MCF 10A (cell line): ENCODE data around the gene KDM4E. TPM values are rescaled to one million over a fixed set of nuclear protein-coding genes. Genes with fewer than 3 reads are reported as not detected.

Source experiments
- BruUV-seq: library from RNA; stranded (reverse); fragments of 400-500 nt; replicated peaks from 2 replicates; lab custom pipeline; 2021; lab: Mats Ljungman, UMichigan
- CTCF ChIA-PET: fragments of 300-600 bp; sonication (Branson Sonifier 250); formaldehyde crosslinking; extraction: SDS; loops from one replicate; lab custom pipeline; 2021; ENCODE audit warnings: antibody characterized with exemption, inconsistent platforms; lab: Yijun Ruan, JAX
- POLR2A ChIA-PET: fragments of 300-600, 350-650 bp; sonication (Branson Sonifier 250); formaldehyde crosslinking; extraction: SDS; loops from one replicate; lab custom pipeline; 2020; ENCODE audit warnings: antibody characterized with exemption, inconsistent platforms; lab: Yijun Ruan, JAX
- DNase-seq: peaks from one replicate; pipeline ENCODE4 v3.0.0-alpha.2; 2018; ENCODE audit not compliant: unreplicated experiment
- H3K27ac Mint-ChIP-seq: one replicate; pipeline ENCODE4 v1.8.0; 2022; ENCODE audit warnings: mild to moderate bottlenecking, low read depth, mixed read lengths; ENCODE audit not compliant: unreplicated experiment
- H3K27me3 Mint-ChIP-seq: one replicate; pipeline ENCODE4 v1.8.0; 2022; ENCODE audit warnings: mixed read lengths; ENCODE audit not compliant: insufficient read depth, unreplicated experiment
- H3K36me3 Mint-ChIP-seq: one replicate; pipeline ENCODE4 v1.8.0; 2022; ENCODE audit warnings: mild to moderate bottlenecking, moderate library complexity, mixed read lengths; ENCODE audit not compliant: insufficient read depth, unreplicated experiment
- H3K4me1 Mint-ChIP-seq: one replicate; pipeline ENCODE4 v1.8.0; 2022; ENCODE audit warnings: mixed read lengths; ENCODE audit not compliant: insufficient read depth, unreplicated experiment
- H3K4me3 Mint-ChIP-seq: one replicate; pipeline ENCODE4 v1.8.0; 2022; ENCODE audit warnings: mild to moderate bottlenecking, moderate library complexity, mixed read lengths; ENCODE audit not compliant: unreplicated experiment
- H3K9me3 Mint-ChIP-seq: one replicate; pipeline ENCODE4 v1.8.0; 2022; ENCODE audit warnings: mixed read lengths; ENCODE audit not compliant: unreplicated experiment
- intact Hi-C: fragments of 100-400 bp; cut with micrococcal nuclease; formaldehyde crosslinking; loops from 2 replicates; pipeline ENCODE4 v1.14.1; 2022
- total RNA-seq: library from RNA; stranded (reverse); gene quantifications from 2 replicates; pipeline ENCODE4 v1.2.3, GENCODE V29; 2022
- TF ChIP-seq, protein P1 (sequence below): fragments of 200-600 bp; IDR thresholded peaks from one replicate; pipeline ENCODE4 v1.8.0; 2022; ENCODE audit warnings: antibody characterized with exemption, mild to moderate bottlenecking; ENCODE audit not compliant: unreplicated experiment

The KDM4E gene
- total RNA-seq, 1 experiment from 2014 or later: not detected

GRCh38 chr11:95050595-95051202 lies 25.6 kb downstream of the KDM4E start:
- no TSS peak for BruUV-seq

DNA sequence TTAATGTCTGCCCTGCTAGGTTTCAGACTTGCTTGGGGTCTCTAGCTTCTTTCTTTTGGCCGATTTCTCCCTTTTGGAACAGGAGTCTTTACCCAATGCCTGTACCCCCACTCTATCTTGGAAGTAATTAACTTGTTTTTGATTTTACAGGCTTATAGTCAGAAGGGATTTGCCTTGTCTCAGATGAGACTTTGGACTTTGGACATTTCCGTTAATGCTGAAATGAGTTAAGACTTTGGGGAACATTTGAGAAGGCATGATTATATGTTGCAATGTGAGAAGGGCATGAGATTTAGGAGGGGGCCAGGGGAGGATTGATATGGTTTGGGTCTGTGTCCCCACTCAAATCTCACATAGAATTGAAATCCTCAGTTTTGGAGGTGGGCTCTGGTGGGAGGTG lies 29.3 kb downstream of the KDM4E start:
- TF ChIP-seq, protein P1, sequence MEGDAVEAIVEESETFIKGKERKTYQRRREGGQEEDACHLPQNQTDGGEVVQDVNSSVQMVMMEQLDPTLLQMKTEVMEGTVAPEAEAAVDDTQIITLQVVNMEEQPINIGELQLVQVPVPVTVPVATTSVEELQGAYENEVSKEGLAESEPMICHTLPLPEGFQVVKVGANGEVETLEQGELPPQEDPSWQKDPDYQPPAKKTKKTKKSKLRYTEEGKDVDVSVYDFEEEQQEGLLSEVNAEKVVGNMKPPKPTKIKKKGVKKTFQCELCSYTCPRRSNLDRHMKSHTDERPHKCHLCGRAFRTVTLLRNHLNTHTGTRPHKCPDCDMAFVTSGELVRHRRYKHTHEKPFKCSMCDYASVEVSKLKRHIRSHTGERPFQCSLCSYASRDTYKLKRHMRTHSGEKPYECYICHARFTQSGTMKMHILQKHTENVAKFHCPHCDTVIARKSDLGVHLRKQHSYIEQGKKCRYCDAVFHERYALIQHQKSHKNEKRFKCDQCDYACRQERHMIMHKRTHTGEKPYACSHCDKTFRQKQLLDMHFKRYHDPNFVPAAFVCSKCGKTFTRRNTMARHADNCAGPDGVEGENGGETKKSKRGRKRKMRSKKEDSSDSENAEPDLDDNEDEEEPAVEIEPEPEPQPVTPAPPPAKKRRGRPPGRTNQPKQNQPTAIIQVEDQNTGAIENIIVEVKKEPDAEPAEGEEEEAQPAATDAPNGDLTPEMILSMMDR: no peak
- no peak for DNase-seq
- Mint-ChIP-seq H3K9me3 (peaks cover 7% of the 10 kb centered on the region), H3K27ac (no peak overlapping the region), H3K36me3 (peaks cover 6% of the 10 kb centered on the region), H3K4me3 (no peak overlapping the region), H3K4me1 (no peaks in the 10 kb centered on the region), H3K27me3 (no peaks in the 10 kb centered on the region)
- ChIA-PET CTCF (no interaction called here), POLR2A (interaction anchor here (1.5 kb wide), 1 partner anchor 13 kb away, joined by 4 read pairs; the partner anchor contains the start of gene SRSF8)
- BruUV-seq: no TSS peak
- intact Hi-C loops: no loop called here

More at GRCh38 chr11:95050595-95051202, 25.6 kb downstream of the KDM4E start:
- H3K4me1 Mint-ChIP-seq: no peaks in the 10 kb centered on the region
- CTCF ChIA-PET: interaction anchor here (0.6 kb wide), 1 partner anchor 1345 kb away, joined by 4 read pairs; no protein-coding TSS in a partner anchor
- no peak for DNase-seq
- intact Hi-C loops: no loop called here
- H3K9me3 Mint-ChIP-seq: peaks cover 7% of the 10 kb centered on the region
- peaks cover 20% of the 10 kb centered on the region for H3K27me3 Mint-ChIP-seq
- H3K4me3 Mint-ChIP-seq: no peak overlapping the region
- no peak overlapping the region for H3K27ac Mint-ChIP-seq
- POLR2A ChIA-PET: interaction anchor here (0.7 kb wide), 1 partner anchor 58 kb away, joined by 3 read pairs; no protein-coding TSS in a partner anchor
- TF ChIP-seq, protein P1: no peak
- peaks cover 6% of the 10 kb centered on the region for H3K36me3 Mint-ChIP-seq

DNA sequence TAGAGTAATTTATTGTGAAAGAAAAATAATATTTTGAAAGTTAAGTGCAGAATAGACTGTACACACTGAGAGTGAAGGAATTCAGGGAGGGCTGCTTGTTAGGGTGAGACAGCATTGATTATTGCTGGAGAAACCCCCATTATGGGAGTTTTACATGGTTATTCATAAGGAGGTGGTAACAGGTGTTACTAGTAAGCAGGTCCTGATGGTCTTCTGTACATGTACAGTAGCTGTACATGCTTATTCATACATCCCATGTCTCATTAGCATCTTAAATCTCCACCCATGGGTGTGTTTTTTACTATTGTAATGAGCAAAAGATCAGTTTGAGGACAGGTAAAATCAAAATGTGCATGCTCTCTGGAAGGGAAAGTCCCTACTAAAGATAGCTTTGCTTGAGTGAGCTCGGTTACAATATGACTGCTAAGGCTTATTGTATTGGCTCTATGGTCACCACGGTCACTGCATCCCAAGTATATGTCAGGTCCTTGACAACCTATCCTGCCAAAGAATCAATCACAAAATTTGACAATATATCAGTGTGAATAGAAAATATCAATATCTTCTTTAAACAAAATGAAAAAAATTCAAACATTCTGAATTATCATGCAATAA lies 30.3 kb downstream of the KDM4E start:
- DNase-seq: no peak
- Mint-ChIP-seq H3K4me1 (no peaks in the 10 kb centered on the region), H3K27me3 (no peaks in the 10 kb centered on the region), H3K27ac (no peak overlapping the region), H3K36me3 (peaks cover 6% of the 10 kb centered on the region), H3K9me3 (peaks cover 7% of the 10 kb centered on the region), H3K4me3 (no peak overlapping the region)
- ChIA-PET POLR2A (interaction anchor here (2.0 to 3.8 kb wide), 2 partner anchors 10 to 12 kb away, joined by 4 to 13 read pairs; partner anchors contain the start of gene SRSF8), CTCF (interaction anchor here (0.8 kb wide), 1 partner anchor 20 kb away, joined by 3 read pairs; no protein-coding TSS in a partner anchor)
- TF ChIP-seq, protein P1: no peak
- intact Hi-C loops: no loop called here
- BruUV-seq: no TSS peak

DNA sequence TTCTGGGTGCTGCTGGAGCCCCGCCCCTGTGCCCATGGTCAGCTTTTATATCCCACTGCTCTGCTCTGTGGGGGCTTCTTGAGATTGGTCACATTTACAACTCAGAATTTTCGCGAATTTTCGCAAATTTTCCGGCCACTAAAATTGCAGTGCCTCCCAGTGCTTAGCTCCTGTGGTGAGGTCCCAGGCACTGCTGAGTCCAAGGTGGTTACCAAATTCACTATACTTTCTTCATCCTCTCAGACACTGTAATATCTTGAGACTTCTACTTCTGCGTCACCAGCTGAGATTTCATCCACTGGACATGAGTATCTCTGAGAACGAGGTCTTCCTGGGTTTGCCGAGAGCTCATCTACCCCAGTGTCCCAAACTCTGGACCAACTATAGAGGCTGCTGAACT lies 32.9 kb downstream of the KDM4E start:
- Mint-ChIP-seq H3K27me3 (no peaks in the 10 kb centered on the region), H3K4me3 (no peak overlapping the region), H3K4me1 (no peaks in the 10 kb centered on the region), H3K9me3 (peaks cover 2% of the 10 kb centered on the region), H3K36me3 (peaks cover 1% of the 10 kb centered on the region), H3K27ac (no peak overlapping the region)
- ChIA-PET CTCF (interaction anchor here (0.5 to 2.0 kb wide), 2 partner anchors 9 to 415 kb away, joined by 3 to 12 read pairs; partner anchors contain the start of gene SRSF8), POLR2A (interaction anchor here (3.8 kb wide), 1 partner anchor 9 kb away, joined by 13 read pairs; the partner anchor contains the start of gene SRSF8)
- TF ChIP-seq, protein P1: no peak
- intact Hi-C loops: no loop called here
- no peak for DNase-seq
- BruUV-seq: no TSS peak
